Hematopoietic multipotent progenitor cell treated with erythropoietin and hydrocortisone succinate and interleukin-3 and kit ligand, for 8 days (in vitro differentiated cells): ENCODE data around the gene ZNF697.
A peak's percentile ranks its signal among the peaks of the same experiment; 100 is the strongest.
"Not testable (repeated sequence)": the region's sequence is repeated elsewhere in the genome, so short reads cannot be mapped to it uniquely, and the experiment has no call there.

Experiments
- DNase-seq: peaks from one replicate; pipeline ENCODE4 v3.0.0-alpha.2; 2015

The ZNF697 gene

GRCh38 chr1:119631086-119631432 lies 17.0 kb downstream of the ZNF697 start:
- DNase-seq = no peak

- no peak for DNase-seq
Observed at GRCh38 chr1:119626841-119627240, 21.2 kb downstream of the ZNF697 start.

- DNase-seq = no peak
Observed at GRCh38 chr1:119626011-119626545, 22.0 kb downstream of the ZNF697 start.

GRCh38 chr1:119623678-119624077 lies 24.4 kb downstream of the ZNF697 start:
- no peak for DNase-seq

GRCh38 chr1:119623193-119623515 lies 24.9 kb downstream of the ZNF697 start:
- DNase-seq = no peak

DNA sequence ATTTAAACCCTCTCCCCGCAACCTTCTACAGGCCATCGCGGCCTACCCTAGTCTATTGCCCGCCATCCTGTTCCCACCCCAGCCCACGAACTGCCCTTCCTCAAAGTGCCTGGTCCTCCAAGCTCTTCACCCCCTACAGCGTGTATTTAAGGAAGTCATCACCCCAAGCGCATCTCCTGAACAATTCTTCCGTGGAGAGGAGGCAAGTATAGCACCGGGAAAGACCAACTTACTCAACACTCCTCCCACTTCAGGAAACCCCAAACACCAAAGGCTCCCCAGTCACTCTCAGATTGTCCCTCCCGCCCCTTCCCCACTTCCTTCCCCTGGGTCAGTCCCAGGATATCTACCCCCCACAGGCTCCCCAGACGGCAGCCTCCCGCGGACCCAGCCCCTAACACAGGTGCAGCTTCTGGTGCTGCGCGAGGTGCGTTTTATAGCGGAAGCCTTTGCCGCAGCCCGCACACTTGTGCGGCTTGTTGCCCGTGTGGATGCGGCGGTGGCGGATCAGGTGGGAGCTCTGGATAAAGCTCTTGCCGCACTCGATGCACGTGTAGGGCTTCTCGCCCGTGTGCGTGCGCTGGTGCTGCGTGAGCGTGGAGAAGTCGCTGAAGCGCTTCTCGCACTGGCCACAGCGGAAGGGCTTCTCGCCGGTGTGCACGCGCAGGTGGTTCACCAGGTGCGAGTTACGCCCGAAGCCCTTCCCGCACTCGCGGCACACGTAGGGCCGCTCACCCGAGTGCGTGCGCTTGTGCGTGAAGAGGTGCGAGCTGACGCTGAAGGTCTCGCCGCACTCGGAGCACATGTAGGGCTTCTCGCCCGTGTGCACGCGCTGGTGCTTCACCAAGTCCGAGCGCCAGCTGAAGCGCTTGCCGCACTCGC lies 25.5 kb downstream of the ZNF697 start:
- DNase-seq = no peak

DNA sequence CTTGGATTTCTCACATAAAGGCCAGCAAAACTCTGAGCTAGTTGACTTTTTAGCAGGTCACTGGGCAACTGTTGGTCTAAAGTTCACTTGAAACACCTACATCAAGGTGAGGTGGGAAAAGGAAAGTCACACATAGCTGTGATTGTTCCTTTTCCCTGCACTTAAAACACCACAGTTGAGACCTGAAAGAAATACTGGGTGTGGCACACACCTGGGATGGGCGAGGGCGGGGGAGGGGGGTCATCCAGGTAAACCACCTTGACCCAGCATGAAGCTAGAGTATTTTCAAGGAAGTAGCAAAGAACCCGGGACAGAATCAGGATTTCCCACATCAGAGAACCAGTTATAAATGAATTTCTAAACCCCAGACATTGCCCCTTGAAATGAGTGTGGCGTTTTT lies 26.4 kb downstream of the ZNF697 start:
- DNase-seq = no peak

DNA sequence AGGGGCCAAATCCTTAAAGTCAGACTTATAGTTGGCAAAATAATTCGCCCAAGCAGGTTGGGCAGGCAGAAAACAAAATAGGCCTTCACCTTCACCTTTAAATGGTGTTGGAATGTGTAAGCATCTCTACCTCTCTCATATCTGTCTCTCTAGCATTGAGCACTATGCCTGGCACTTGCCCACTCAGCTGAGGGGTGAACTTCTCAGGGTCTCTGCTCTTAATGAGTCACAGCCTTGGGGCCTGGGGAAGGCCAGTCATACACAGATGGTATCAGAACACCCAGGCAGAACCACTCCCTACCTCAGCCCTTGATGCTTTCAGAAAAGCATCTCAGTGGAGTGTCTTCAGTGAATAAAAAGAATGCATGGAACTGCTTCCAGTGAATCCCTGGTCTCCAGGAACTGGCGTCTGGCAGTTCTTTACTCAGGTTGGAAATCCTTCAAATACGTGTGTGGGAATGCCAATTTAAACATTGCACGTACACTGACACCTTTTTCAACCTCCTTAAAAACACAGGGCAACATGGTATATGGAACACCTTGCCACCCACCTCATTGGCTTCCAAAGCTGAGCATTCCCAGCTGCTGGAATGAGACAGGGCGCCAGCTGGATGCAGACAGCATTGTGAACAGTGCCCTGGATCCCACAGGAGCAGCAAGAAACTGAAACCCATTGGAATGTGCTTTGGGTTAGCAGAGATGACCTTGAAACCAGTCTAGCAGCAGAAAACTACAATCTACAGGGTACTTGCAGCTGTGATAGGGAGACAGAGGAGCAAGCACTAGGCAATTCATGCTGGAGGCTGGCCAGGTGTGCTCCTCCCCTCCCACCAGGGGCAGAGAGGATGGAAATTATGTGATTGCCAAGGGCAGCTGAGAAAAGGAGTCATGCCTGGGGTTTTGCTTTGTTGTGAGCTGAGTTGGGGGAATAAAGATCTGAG lies 30.0 kb downstream of the ZNF697 start:
- no peak for DNase-seq

- not testable (repeated sequence) for DNase-seq
Observed at GRCh38 chr1:119616748-119617147, 31.3 kb downstream of the ZNF697 start.

DNA sequence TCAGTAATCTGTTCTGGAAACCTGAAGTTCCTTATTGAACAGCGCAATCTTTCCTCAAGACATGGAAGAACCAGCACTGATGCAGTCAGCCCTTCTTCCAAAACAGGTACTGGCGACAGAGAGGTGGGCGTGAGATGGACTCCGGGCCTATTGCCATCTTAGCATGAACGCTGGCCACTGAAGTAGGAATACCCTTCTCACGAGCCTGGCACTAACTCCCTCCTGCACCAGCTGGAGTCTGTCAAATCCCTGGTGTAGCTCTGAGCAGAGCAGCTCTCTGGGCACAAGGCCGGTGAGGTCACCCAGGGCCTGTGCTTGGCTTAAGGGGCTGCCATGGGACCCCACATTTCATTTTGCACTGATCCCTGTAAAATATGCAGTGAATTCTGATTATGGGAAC lies 33.0 kb downstream of the ZNF697 start:
- not testable (repeated sequence) for DNase-seq

DNA sequence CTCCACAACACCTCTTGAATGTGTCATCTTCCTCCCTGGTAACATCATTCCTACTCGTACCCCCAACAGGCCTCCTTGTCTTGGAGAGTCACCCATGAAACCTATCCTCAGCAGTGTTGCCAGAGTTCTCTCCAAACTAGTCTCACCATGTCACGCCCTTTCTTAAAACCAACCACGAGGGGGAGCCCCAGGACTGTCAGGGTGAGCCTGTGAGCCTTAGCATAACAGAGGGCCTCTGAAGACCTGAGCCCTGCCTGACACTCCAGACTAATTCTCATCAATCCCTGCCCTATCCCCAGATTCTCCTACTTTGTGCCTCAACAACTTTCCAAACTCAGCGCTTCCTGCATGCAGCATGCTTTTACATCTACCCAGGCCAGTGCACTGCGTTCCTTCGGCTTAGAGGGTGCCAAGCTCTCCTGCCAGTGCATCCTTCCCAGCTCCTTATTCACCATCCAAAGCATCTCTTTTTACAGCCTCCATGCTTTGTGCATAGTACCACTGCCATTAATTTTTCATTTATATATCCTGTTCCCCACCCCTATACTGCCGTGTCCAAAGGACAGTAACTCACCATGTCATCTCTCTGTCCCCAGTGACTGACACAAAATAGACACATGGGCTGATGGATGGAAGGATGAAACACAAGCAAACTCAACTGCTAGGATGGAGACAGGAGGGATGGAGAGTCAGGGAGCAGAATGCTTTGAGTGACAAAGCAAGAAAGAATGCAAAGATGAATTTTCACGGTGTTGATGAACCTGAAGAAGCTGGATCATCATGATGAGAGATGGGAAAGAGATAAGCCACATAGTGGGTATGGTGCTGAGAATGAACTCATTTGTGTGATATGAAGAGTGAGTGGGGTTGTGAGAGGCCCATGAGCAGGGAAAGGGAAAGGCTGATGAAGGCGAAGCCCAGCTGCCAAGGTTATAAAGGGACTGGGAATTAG lies 34.0 kb downstream of the ZNF697 start:
- peak; percentile 87 for DNase-seq

DNA sequence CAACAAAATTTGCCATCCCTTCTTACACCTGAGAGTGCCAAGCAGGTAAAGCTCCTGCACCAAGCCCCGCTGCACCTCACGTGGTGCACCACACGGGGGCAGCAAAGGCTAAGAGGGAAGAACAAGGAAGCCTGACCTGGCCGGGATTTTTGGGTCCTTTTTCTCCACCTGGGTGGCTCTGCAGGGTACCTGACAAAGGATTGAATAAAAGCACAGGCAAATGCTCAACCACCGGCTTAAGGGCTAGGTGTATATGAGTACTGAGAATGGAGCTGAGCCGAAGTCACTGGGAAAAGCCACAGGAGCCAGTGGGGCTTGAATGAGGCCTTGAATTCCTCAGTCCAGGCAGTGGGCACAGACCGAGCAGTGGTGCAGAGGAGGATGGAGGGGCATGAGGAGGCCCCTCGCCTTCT lies 36.4 kb downstream of the ZNF697 start:
- peak; percentile 67 for DNase-seq

DNA sequence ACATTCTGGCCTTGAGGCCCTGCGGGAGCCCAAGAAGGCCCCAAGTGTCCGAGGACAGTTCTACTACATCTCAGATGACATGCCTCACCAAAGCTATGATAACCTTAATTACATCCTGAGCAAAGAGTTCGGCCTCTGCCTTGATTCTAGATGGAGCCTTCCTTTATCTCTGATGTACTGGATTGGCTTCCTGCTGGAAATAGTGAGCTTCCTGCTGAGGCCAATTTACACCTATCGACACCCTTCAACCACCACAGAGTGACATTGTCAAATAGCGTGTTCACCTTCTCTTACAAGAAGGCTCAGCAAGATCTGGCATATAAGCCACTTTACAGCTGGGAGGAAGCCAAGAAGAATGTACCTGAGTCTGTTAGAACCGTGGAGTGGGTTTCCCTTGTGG lies 39.2 kb downstream of the ZNF697 start:
- not testable (repeated sequence) for DNase-seq

- not testable (repeated sequence) for DNase-seq
Observed at GRCh38 chr1:119607087-119607807, 40.8 kb downstream of the ZNF697 start.

DNA sequence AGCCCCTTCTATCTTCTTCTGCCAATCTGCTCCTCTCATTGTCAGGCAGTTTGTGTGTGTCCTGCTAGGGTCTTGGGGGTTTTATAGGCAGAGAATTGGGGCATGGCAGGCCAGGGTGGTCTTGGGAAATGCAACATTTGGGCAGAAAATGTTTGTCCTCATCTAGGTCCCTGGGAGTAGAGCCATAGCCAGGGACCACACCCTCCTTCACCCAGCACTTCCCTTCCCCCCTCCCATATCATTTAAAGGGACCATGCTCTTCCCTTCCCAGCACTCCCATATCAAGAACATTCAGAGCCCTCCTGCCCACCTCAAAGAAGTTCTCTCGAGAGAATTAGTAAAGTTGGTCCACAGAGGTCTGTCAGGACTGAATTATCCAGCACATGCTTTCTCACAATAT lies 41.7 kb downstream of the ZNF697 start:
- DNase-seq = no peak

- DNase-seq = no peak
Observed at GRCh38 chr1:119605686-119606085, 42.4 kb downstream of the ZNF697 start.

DNA sequence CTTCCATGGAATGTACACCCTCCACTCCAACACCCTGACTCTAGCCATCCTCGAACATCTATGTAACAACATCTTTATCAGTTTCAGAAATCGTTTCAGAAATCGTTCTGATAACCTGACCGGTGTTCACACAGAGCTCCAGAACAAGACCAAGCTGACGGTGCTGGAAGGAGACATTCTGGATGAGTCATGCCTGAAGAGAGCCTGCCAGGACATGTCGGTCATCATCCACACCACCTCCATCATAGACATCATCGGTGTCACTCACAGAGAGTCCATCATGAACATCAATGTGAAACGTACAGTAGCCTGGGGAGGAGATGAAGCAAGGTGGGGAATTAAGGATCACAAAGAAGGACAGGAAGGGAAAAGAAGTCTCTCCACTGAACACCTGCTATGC lies 43.0 kb downstream of the ZNF697 start:
- not testable (repeated sequence) for DNase-seq

DNA sequence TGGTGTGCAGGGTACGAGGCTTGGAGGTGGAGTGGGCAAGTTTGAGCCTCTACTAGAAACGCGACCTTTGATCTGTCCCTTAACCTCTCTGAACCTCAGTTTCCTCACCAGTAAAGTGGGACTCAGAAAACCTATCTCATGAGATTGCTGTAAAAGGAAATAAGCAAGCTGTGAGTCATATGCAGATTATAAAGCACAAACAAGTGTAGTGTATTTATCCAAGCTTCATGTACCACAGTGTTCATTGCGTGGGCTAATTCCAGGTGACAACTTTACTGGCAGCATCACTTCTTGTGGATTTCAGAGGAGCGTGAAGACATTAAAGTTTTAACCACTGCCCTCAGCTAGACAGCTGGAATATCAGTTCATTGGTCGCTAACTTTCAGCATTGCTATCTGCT lies 44.4 kb downstream of the ZNF697 start:
- DNase-seq = no peak

GRCh38 chr1:119603241-119603640 lies 44.8 kb downstream of the ZNF697 start:
- not testable (repeated sequence) for DNase-seq

DNA sequence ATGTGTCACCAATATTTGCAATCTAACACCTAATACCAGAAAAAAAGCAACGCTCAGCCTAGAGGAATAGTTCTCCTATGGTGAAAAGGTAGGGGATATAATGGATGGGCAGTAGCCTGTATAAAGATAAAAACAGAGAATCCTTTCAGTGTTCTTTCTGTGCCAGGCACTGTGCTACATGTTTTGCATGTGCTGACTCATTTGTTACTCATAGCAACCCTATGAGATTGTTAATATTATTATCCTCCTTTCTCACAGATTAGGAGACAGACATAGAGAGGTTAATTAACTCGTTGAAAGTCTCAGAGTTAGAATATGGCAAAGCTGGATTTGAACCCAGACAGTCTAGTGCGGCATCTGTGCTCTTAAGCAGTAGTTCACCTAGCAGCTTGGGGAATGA lies 45.3 kb downstream of the ZNF697 start:
- not testable (repeated sequence) for DNase-seq

DNA sequence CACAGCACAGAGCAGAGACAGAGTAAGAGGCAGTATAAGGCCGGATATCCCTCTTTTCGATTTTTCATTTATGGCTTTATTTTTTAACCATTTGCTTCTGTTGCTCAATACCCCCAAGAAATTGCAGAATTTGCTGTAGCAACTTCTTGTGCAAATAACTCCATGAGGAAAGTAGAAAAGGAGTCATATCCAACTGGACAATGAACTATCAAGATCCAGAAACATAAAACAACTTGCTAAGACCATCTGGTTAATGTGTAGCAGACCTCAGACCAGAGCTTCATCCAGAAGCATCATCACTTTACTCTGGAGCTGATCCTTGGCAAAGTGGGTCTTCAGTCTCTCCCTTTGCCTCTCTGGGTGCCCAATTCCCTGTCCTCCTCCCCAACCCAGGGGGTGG lies 45.9 kb downstream of the ZNF697 start:
- DNase-seq = no peak

DNA sequence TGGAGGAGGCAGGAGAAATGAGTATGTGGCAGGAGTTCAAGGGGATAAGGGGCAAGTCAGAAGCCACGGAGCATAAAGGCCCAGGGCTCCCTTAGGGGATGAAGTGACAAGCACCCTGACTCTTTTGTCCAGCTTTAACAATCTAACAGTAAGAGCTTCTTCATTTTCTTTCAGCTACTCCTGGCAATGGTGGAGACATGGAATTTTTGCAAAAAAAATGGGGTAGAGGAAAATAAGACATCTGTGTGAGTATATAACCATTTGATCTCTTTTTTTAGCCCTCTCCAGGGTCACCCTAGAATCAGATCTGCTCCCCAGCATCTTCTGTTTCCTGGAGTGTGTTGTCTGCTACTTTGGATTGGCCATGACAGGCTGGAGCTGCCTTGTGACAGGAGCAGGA lies 47.1 kb downstream of the ZNF697 start:
- no peak for DNase-seq
